ENCODE data around the gene BTG4.

DNA sequence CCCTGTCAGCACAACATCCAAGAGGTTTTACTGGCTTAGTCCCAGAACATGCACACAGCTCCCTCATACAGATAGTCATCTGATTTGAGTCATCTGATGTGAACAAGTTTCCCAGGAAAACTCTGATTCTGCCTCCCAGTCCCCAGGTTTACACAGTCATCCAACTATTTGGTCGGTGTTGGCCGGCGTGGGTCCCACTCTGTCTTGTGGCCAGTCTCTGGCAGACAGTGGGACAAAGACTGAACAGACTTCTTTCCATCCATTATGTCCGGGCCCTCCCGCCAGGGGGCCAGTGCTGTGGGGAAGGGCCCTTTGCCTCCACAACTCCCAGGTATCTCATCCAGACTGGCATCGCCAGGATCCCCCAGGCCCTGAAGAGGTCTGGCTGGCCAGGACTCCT, 60.0 kb downstream of the BTG4 start:
- TF ChIP-seq POLR2AphosphoS5 (IDR thresholded peaks at IDR 0.05; ENCODE audit: low read depth, low read length), result no peak
- TF ChIP-seq, protein P1, sequence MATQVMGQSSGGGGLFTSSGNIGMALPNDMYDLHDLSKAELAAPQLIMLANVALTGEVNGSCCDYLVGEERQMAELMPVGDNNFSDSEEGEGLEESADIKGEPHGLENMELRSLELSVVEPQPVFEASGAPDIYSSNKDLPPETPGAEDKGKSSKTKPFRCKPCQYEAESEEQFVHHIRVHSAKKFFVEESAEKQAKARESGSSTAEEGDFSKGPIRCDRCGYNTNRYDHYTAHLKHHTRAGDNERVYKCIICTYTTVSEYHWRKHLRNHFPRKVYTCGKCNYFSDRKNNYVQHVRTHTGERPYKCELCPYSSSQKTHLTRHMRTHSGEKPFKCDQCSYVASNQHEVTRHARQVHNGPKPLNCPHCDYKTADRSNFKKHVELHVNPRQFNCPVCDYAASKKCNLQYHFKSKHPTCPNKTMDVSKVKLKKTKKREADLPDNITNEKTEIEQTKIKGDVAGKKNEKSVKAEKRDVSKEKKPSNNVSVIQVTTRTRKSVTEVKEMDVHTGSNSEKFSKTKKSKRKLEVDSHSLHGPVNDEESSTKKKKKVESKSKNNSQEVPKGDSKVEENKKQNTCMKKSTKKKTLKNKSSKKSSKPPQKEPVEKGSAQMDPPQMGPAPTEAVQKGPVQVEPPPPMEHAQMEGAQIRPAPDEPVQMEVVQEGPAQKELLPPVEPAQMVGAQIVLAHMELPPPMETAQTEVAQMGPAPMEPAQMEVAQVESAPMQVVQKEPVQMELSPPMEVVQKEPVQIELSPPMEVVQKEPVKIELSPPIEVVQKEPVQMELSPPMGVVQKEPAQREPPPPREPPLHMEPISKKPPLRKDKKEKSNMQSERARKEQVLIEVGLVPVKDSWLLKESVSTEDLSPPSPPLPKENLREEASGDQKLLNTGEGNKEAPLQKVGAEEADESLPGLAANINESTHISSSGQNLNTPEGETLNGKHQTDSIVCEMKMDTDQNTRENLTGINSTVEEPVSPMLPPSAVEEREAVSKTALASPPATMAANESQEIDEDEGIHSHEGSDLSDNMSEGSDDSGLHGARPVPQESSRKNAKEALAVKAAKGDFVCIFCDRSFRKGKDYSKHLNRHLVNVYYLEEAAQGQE (IDR thresholded peaks at IDR 0.05; ENCODE audit: insufficient read depth in 1 of 2, low read depth in 2 of 2, low read length in 2 of 2), result no peak
- TF ChIP-seq TAF1 (IDR thresholded peaks at IDR 0.05; ENCODE audit: borderline replicate concordance, insufficient read depth, low read length), result no peak

Data from PFSK-1 (cell line).